ENCODE results near the gene DSE. TPM values are rescaled to one million over a fixed set of nuclear protein-coding genes. Genes with fewer than 3 reads are reported as not detected.

Gene DSE
- polyA plus RNA-seq, 2 donors = 4.5 to 8.1 TPM

DNA sequence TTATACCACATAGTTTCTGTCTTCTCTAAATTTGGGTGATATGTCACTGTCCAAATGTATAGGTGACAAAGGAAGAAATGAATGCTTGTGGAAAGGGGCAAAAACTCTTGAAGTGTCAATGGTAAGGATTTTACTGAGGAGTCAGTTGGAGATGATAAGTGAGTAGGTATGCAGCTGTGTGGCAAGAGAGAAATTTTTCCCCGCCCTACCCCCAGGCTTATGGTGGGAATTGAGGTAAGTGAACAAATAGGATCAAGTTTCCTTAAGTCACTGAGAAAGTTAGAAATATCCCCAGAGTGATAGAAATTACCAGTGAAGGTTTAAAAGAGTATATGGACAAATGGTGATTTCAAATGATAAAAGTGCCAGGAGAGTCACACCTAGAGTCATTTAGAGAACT lies 11.8 kb downstream of the DSE start:
- H3K9me3 ChIP-seq (ENCODE audit: control insufficient read depth in 2 of 2, insufficient read depth in 1 of 2, low read depth in 1 of 2, low read length in 1 of 2) = no peaks in the 10 kb centered on the region
- H3K27ac ChIP-seq (ENCODE audit: low read depth in 2 of 2, low read length in 1 of 2) = no peak overlapping the region
- H3K36me3 ChIP-seq (ENCODE audit: control insufficient read depth in 2 of 2, insufficient read depth in 2 of 2, low read length in 1 of 2) = no peaks in the 10 kb centered on the region
- H3K4me1 ChIP-seq (ENCODE audit: control insufficient read depth in 2 of 2, insufficient read depth in 2 of 2, low read length in 1 of 2) = no peaks in the 10 kb centered on the region
- no peaks in the 10 kb centered on the region for H3K27me3 ChIP-seq (ENCODE audit: control insufficient read depth in 1 of 2, insufficient read depth in 2 of 2, low read length in 2 of 2)
- no peak overlapping the region for H3K4me3 ChIP-seq (ENCODE audit: low read depth in 1 of 2, low read length in 2 of 2)
- 90 to 93% methylated on average over 1 of the region's 1 CpG for WGBS, 2 donors

DNA sequence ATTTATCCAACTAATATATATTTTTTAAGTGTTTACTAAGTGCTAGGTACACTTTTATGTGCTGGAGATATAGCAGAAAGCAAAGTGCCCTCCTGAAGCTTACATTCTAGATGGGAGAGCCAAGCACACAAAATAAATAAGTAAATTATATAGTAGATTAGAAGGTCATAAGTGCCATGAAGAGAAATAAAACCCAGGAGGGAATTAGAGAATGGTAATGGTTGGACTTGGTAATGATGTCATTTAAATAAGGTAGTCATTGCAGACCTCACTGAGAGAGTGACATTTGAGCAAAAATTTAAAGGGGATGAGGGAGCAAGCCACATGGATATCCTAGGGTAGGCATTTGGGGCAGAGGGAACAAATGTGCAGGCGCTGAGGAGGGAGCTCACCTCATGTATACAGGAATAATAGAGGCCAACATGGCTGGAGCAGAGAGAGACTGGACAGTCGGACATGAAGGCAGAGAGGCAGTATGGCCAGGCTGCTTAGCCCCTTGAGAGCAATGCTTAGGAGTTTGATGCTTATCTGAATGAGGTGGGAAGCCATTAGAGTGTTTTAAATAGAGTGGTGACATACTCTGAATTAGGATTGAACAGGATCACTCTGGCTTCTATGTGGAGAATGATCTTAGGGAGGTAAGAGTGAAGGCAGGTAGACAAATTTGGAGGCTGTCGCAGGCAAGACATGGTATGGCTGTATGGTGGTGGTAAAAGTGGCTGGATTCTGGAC lies 14.1 kb downstream of the DSE start:
- Histone ChIP-seq H3K9me3 (ENCODE audit: control insufficient read depth in 2 of 2, insufficient read depth in 1 of 2, low read depth in 1 of 2, low read length in 1 of 2) (no peaks in the 10 kb centered on the region), H3K27ac (ENCODE audit: low read depth in 2 of 2, low read length in 1 of 2) (peak overlapping the region in 1 of 2 donors; percentile 42), H3K27me3 (ENCODE audit: control insufficient read depth in 1 of 2, insufficient read depth in 2 of 2, low read length in 2 of 2) (no peaks in the 10 kb centered on the region), H3K4me3 (ENCODE audit: low read depth in 1 of 2, low read length in 2 of 2) (no peak overlapping the region), H3K36me3 (ENCODE audit: control insufficient read depth in 2 of 2, insufficient read depth in 2 of 2, low read length in 1 of 2) (no peaks in the 10 kb centered on the region), H3K4me1 (ENCODE audit: control insufficient read depth in 2 of 2, insufficient read depth in 2 of 2, low read length in 1 of 2) (no peaks in the 10 kb centered on the region)
- 91 to 94% methylated on average over 3 of the region's 3 CpGs for WGBS, 2 donors

DNA sequence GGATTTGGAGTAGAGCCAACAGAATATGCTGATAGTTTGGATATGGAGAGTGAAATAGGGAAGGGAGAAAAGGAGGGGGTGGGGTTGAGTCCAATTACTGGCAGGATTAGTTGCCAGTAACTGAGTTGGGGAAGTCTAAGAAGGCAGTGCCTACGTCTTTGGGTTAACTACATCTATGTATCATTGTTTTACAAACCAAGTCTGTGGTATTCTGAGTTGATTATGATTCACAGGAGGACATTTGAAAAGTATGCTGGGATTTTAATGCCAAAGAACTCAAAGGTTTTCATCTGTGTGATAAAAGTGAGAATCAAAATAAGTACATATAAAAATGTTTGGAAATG lies 14.7 kb downstream of the DSE start:
- H3K4me3 ChIP-seq (ENCODE audit: low read depth in 1 of 2, low read length in 2 of 2) = no peak overlapping the region
- H3K27ac ChIP-seq (ENCODE audit: low read depth in 2 of 2, low read length in 1 of 2) = peak overlapping the region in 1 of 2 donors; percentile 42
- no peaks in the 10 kb centered on the region for H3K9me3 ChIP-seq (ENCODE audit: control insufficient read depth in 2 of 2, insufficient read depth in 1 of 2, low read depth in 1 of 2, low read length in 1 of 2)
- H3K4me1 ChIP-seq (ENCODE audit: control insufficient read depth in 2 of 2, insufficient read depth in 2 of 2, low read length in 1 of 2) = no peaks in the 10 kb centered on the region
- 44 to 52% methylated on average over 1 of the region's 1 CpG for WGBS, 2 donors
- H3K27me3 ChIP-seq (ENCODE audit: control insufficient read depth in 1 of 2, insufficient read depth in 2 of 2, low read length in 2 of 2) = no peaks in the 10 kb centered on the region
- H3K36me3 ChIP-seq (ENCODE audit: control insufficient read depth in 2 of 2, insufficient read depth in 2 of 2, low read length in 1 of 2) = no peaks in the 10 kb centered on the region

- H3K36me3 ChIP-seq (ENCODE audit: control insufficient read depth in 2 of 2, insufficient read depth in 2 of 2, low read length in 1 of 2) = no peaks in the 10 kb centered on the region
- no peaks in the 10 kb centered on the region for H3K27me3 ChIP-seq (ENCODE audit: control insufficient read depth in 1 of 2, insufficient read depth in 2 of 2, low read length in 2 of 2)
- H3K27ac ChIP-seq (ENCODE audit: low read depth in 2 of 2, low read length in 1 of 2) = no peak overlapping the region
- H3K4me1 ChIP-seq (ENCODE audit: control insufficient read depth in 2 of 2, insufficient read depth in 2 of 2, low read length in 1 of 2) = no peaks in the 10 kb centered on the region
- H3K4me3 ChIP-seq (ENCODE audit: low read depth in 1 of 2, low read length in 2 of 2) = no peak overlapping the region
- no peaks in the 10 kb centered on the region for H3K9me3 ChIP-seq (ENCODE audit: control insufficient read depth in 2 of 2, insufficient read depth in 1 of 2, low read depth in 1 of 2, low read length in 1 of 2)
Measured at GRCh38 chr6:116385921-116386320, 15.2 kb downstream of the DSE start.

DNA sequence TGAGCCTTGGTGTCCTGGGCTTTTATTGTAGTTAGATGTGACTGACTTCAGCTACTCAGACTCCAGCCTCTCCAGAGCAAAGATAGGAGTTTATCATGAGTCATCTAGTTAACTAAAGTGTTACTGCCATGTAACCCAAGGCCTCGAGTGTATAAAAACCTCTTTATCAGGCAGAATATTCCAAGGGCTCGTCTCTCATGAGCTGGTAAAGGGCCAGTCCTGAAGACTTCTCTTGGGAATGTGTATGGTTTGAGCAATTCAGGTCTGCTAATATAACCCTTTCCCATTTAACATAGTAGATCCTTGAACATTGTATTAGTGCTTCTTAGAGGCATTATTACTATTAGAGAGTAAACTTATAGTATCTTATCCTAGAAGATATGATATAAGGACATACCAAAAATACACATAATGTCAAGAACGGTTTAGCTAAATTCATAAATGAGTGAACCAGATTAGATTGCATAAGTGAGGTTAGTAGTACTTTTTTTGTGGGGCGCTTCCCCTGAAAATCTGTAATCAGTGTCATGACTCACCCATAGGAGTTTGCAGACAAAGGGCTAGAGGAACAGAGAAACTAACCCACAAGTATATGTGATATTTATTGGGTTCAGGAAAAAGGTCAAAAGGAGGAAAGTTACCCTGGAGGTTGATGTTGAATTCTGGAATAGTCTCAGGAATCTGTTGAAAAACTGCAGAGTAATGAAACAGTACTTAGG lies 16.0 kb downstream of the DSE start:
- peak overlapping the region in 1 of 2 donors; percentile 63 for H3K27ac ChIP-seq (ENCODE audit: low read depth in 2 of 2, low read length in 1 of 2)
- no peaks in the 10 kb centered on the region for H3K4me1 ChIP-seq (ENCODE audit: control insufficient read depth in 2 of 2, insufficient read depth in 2 of 2, low read length in 1 of 2)
- H3K9me3 ChIP-seq (ENCODE audit: control insufficient read depth in 2 of 2, insufficient read depth in 1 of 2, low read depth in 1 of 2, low read length in 1 of 2) = no peaks in the 10 kb centered on the region
- H3K4me3 ChIP-seq (ENCODE audit: low read depth in 1 of 2, low read length in 2 of 2) = no peak overlapping the region
- WGBS, 2 donors = 52 to 57% methylated on average over 4 of the region's 4 CpGs
- H3K27me3 ChIP-seq (ENCODE audit: control insufficient read depth in 1 of 2, insufficient read depth in 2 of 2, low read length in 2 of 2) = no peaks in the 10 kb centered on the region
- no peaks in the 10 kb centered on the region for H3K36me3 ChIP-seq (ENCODE audit: control insufficient read depth in 2 of 2, insufficient read depth in 2 of 2, low read length in 1 of 2)

DNA sequence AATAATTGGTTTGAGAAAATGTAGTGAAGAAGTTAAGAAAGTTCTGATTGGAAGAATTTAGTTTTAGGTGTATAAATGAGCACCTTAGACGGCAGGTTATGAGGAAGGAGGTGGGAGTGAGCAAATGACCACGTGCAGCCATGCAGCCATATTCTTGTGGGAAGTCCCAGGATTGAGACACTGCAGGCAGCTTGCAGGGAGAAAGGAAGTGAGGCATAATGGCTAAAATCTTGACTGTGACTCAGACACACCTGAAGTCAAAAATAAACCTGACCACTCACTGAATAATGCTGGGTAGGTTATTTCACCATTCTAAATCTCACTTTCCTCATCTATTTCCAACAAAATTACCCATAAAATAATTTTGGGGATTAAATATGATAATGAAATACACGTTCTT lies 16.6 kb downstream of the DSE start:
- no peaks in the 10 kb centered on the region for H3K9me3 ChIP-seq (ENCODE audit: control insufficient read depth in 2 of 2, insufficient read depth in 1 of 2, low read depth in 1 of 2, low read length in 1 of 2)
- H3K27me3 ChIP-seq (ENCODE audit: control insufficient read depth in 1 of 2, insufficient read depth in 2 of 2, low read length in 2 of 2) = no peaks in the 10 kb centered on the region
- WGBS, 2 donors = 59 to 62% methylated on average over 3 of the region's 3 CpGs
- no peak overlapping the region for H3K4me3 ChIP-seq (ENCODE audit: low read depth in 1 of 2, low read length in 2 of 2)
- H3K27ac ChIP-seq (ENCODE audit: low read depth in 2 of 2, low read length in 1 of 2) = peak overlapping the region in 1 of 2 donors; percentile 30
- no peaks in the 10 kb centered on the region for H3K36me3 ChIP-seq (ENCODE audit: control insufficient read depth in 2 of 2, insufficient read depth in 2 of 2, low read length in 1 of 2)
- H3K4me1 ChIP-seq (ENCODE audit: control insufficient read depth in 2 of 2, insufficient read depth in 2 of 2, low read length in 1 of 2) = no peaks in the 10 kb centered on the region

- no peaks in the 10 kb centered on the region for H3K4me1 ChIP-seq (ENCODE audit: control insufficient read depth in 2 of 2, insufficient read depth in 2 of 2, low read length in 1 of 2)
Measured at GRCh38 chr6:116388924-116389323, 18.2 kb downstream of the DSE start.

DNA sequence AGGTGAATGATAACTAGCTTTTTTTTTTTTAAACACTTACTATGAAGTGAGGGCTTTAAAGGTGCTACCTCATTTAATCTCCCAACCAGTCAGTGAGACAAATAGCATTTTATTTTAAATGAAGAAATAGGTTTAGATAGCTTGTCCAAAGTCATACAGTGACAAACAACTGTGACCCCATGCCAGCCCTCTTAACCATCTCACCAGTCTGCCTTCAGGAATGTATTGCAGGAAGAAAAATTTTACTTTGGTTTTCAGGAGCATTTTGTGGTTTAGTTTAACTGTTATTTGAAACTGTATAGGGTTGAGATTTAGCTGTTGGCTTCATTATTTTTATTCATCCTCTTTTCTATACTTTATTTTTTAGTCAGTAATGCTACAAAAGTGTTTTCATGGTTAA lies 18.6 kb downstream of the DSE start:
- H3K36me3 ChIP-seq (ENCODE audit: control insufficient read depth in 2 of 2, insufficient read depth in 2 of 2, low read length in 1 of 2) = no peaks in the 10 kb centered on the region
- no peaks in the 10 kb centered on the region for H3K4me1 ChIP-seq (ENCODE audit: control insufficient read depth in 2 of 2, insufficient read depth in 2 of 2, low read length in 1 of 2)
- H3K27me3 ChIP-seq (ENCODE audit: control insufficient read depth in 1 of 2, insufficient read depth in 2 of 2, low read length in 2 of 2) = no peaks in the 10 kb centered on the region
- H3K27ac ChIP-seq (ENCODE audit: low read depth in 2 of 2, low read length in 1 of 2) = no peak overlapping the region
- no peak overlapping the region for H3K4me3 ChIP-seq (ENCODE audit: low read depth in 1 of 2, low read length in 2 of 2)
- H3K9me3 ChIP-seq (ENCODE audit: control insufficient read depth in 2 of 2, insufficient read depth in 1 of 2, low read depth in 1 of 2, low read length in 1 of 2) = no peaks in the 10 kb centered on the region

More at GRCh38 chr6:116388924-116389323, 18.2 kb downstream of the DSE start:
- no peak overlapping the region for H3K27ac ChIP-seq (ENCODE audit: low read depth in 2 of 2, low read length in 1 of 2)
- H3K27me3 ChIP-seq (ENCODE audit: control insufficient read depth in 1 of 2, insufficient read depth in 2 of 2, low read length in 2 of 2) = no peaks in the 10 kb centered on the region
- no peaks in the 10 kb centered on the region for H3K9me3 ChIP-seq (ENCODE audit: control insufficient read depth in 2 of 2, insufficient read depth in 1 of 2, low read depth in 1 of 2, low read length in 1 of 2)
- H3K4me3 ChIP-seq (ENCODE audit: low read depth in 1 of 2, low read length in 2 of 2) = no peak overlapping the region
- WGBS, 2 donors = 54 to 68% methylated on average over 3 of the region's 3 CpGs
- H3K36me3 ChIP-seq (ENCODE audit: control insufficient read depth in 2 of 2, insufficient read depth in 2 of 2, low read length in 1 of 2) = no peaks in the 10 kb centered on the region

DNA sequence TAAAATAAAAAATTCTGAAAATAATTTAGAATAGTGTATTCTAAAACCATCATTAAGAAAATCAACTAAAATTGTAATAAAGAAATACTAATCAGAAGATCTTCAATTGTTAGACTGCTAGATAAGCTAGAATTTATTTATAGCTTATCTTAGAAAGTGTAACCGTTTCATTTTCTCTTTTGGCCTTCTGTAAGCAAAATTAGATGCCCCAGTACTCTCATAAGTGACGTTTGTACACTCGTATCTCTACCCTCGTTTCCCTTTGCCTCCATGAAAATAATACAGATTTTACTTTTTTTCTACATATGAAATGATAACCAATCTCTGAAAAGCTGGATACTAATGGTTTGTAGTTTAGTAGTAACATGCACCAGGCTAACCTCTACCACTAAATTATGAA lies 19.8 kb downstream of the DSE start:
- H3K9me3 ChIP-seq (ENCODE audit: control insufficient read depth in 2 of 2, insufficient read depth in 1 of 2, low read depth in 1 of 2, low read length in 1 of 2) = no peaks in the 10 kb centered on the region
- no peaks in the 10 kb centered on the region for H3K4me1 ChIP-seq (ENCODE audit: control insufficient read depth in 2 of 2, insufficient read depth in 2 of 2, low read length in 1 of 2)
- H3K4me3 ChIP-seq (ENCODE audit: low read depth in 1 of 2, low read length in 2 of 2) = no peak overlapping the region
- 55 to 70% methylated on average over 4 of the region's 4 CpGs for WGBS, 2 donors
- no peaks in the 10 kb centered on the region for H3K36me3 ChIP-seq (ENCODE audit: control insufficient read depth in 2 of 2, insufficient read depth in 2 of 2, low read length in 1 of 2)
- H3K27ac ChIP-seq (ENCODE audit: low read depth in 2 of 2, low read length in 1 of 2) = no peak overlapping the region
- H3K27me3 ChIP-seq (ENCODE audit: control insufficient read depth in 1 of 2, insufficient read depth in 2 of 2, low read length in 2 of 2) = no peaks in the 10 kb centered on the region
